Measurements from ENCODE around the gene PWWP2A. TPM values are rescaled to one million over a fixed set of nuclear protein-coding genes. Genes with fewer than 3 reads are reported as not detected.
"Not testable (repeated sequence)": the region's sequence is repeated elsewhere in the genome, so short reads cannot be mapped to it uniquely, and the experiment has no call there.

Gene PWWP2A
- total RNA-seq, 1 experiment from 2014 or later = 14.7 TPM

GRCh38 chr5:160161626-160162025, 42.4 kb upstream of the PWWP2A start:
- Histone ChIP-seq H3K36me3 (ENCODE audit: control insufficient read depth in 1 of 2, insufficient read depth in 2 of 2, low read length in 2 of 2) (no peaks in the 10 kb centered on the region), H3K27ac (ENCODE audit: low read depth, low read length) (no peak overlapping the region), H4K20me1 (ENCODE audit: insufficient read depth) (no peaks in the 10 kb centered on the region), H3K4me1 (ENCODE audit: control insufficient read depth in 1 of 2, insufficient read depth in 2 of 2, low read length in 2 of 2) (peaks cover 15 to 23% of the 10 kb centered on the region in 2 experiments), H2AFZ (ENCODE audit: low read depth, low read length, poor library complexity, severe bottlenecking) (no peak overlapping the region), H3K27me3 (ENCODE audit: insufficient read depth, low read length) (no peaks in the 10 kb centered on the region), H3K9ac (ENCODE audit: low read length) (no peak overlapping the region), H3K9me3 (ENCODE audit: control insufficient read depth in 1 of 2, insufficient read depth in 1 of 2, low read depth in 1 of 2, low read length in 2 of 2) (no peaks in the 10 kb centered on the region), H3K4me3 (replicated peaks in 1 of 2; ENCODE audit: low read depth in 1 of 2, low read length in 2 of 2) (no peak overlapping the region), H3K4me2 (ENCODE audit: low read length) (no peak overlapping the region), H3K79me2 (ENCODE audit: insufficient read depth, low read length) (no peaks in the 10 kb centered on the region), H3K9me2 (ENCODE audit: insufficient read depth) (no peaks in the 10 kb centered on the region)
- CTCF ChIA-PET = no interaction called here
- DNase-seq (ENCODE audit: low read depth, low spot score) (no peak), ATAC-seq (no peak)
- POLR2A ChIA-PET = no interaction called here
- intact Hi-C loops (cut with micrococcal nuclease) = no loop called here
- no TSS peak for BruUV-seq (replicated peaks)
- RAD21 ChIA-PET (ENCODE audit: low non-redundant PET in 1 of 2, low total read pairs in 2 of 2, uncharacterized antibody in 2 of 2, unreplicated experiment in 2 of 2) = no interaction called here
- no peak for TF ChIP-seq ATF3 (IDR thresholded peaks at IDR 0.05)

GRCh38 chr5:160160875-160161274, 41.6 kb upstream of the PWWP2A start:
- CTCF ChIA-PET; BruUV-seq (replicated peaks): not testable (repeated sequence)

More at GRCh38 chr5:160160875-160161274, 41.6 kb upstream of the PWWP2A start:
- H3K9ac ChIP-seq (ENCODE audit: low read length); H3K4me2 ChIP-seq (ENCODE audit: low read length); RAD21 ChIA-PET (ENCODE audit: low non-redundant PET in 1 of 2, low total read pairs in 2 of 2, uncharacterized antibody in 2 of 2, unreplicated experiment in 2 of 2); H3K4me3 ChIP-seq (replicated peaks in 1 of 2; ENCODE audit: low read depth in 1 of 2, low read length in 2 of 2); ATAC-seq; H3K9me2 ChIP-seq (ENCODE audit: insufficient read depth); H3K27ac ChIP-seq (ENCODE audit: low read depth, low read length); POLR2A ChIA-PET; H3K9me3 ChIP-seq (ENCODE audit: control insufficient read depth in 1 of 2, insufficient read depth in 1 of 2, low read depth in 1 of 2, low read length in 2 of 2); H3K27me3 ChIP-seq (ENCODE audit: insufficient read depth, low read length); H3K36me3 ChIP-seq (ENCODE audit: control insufficient read depth in 1 of 2, insufficient read depth in 2 of 2, low read length in 2 of 2); H3K79me2 ChIP-seq (ENCODE audit: insufficient read depth, low read length); H4K20me1 ChIP-seq (ENCODE audit: insufficient read depth); intact Hi-C loops (cut with micrococcal nuclease); DNase-seq (ENCODE audit: low read depth, low spot score); H2AFZ ChIP-seq (ENCODE audit: low read depth, low read length, poor library complexity, severe bottlenecking): not testable (repeated sequence)
- H3K4me1 ChIP-seq (ENCODE audit: control insufficient read depth in 1 of 2, insufficient read depth in 2 of 2, low read length in 2 of 2) = peaks cover 7 to 15% of the 10 kb centered on the region in 2 experiments

All from HCT116 (cell line).